ENCODE measurements around the gene GPSM1.

Gene GPSM1

DNA sequence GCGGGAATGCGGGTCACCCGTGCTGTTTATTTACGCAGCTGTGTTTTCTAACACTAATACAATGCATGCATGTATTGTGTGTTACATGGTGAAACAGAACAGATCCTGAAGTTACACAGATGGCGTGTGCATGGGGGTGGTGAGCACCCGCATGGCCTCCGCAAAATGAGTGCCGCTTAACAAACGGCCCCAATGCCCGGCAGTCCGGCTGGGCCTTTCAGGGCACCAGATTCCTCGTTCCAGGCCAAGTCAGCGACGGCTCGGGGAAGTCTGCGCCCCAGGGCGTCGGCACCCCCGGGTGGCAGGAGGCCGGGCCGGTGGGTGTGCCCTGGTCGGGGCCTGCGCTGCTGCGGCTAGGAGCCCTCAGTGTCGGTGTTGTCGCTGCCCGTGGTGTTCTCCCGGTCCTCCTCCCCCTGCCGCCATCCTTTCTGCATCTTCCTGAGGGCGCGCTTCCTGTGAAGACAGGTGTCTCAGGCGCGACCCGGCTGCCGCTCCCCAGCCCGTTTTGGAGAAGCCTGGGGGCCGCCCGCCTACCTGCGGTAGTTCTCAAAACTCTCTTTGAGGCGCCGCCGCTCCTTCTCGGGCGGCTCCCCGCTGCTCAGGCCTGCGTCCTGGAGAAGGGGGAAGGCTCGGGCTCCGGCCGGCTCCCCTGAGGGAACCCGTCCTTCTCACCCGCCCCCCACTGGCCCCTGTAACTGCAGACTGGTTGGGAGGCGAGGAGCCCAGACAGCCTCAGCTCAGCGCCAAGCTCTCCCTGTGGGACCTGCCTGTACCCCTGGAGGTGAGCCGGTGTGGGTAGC lies 36.8 kb downstream of the GPSM1 start:
- no peak for DNase-seq

DNA sequence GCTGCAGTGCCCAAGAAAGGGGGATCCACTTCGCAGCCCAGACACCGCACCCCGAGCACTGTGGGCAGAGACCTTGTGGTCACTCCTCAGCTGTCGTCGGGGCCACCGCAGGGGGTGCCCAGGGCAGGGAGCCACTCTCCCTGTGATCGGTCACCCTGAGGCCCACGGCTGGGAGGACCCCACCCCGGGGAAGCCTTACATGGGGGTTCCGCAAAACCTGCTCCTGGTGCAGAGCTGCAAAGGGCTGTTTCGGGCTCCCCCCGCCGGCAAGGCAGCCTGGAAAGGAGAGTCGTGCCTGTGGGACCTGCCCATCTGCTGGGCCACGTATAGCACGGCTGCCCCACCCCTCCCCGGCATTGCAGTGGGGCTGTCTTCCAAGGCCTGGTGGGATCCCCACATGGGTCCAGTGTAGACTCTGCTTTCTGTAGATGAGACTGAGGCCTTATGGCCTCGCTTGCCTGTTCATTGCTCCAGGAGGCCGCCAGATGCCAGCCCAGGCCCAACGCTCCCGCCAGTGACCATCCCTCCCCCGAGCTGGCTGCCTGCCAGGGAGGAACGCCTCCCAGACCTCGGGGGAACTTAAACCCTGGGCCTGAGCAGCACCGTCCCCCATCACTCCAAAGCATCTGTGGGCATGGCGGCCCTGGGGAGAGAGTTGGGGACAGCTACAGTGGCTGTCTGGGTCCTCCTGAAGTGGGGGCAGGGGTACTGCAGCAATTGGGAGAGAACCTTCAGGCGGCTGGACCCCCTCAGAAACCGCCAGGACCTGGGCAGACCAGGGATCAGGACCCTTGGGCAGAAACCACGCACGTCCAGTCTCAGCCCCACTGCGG lies 37.8 kb downstream of the GPSM1 start:
- no peak for DNase-seq

DNA sequence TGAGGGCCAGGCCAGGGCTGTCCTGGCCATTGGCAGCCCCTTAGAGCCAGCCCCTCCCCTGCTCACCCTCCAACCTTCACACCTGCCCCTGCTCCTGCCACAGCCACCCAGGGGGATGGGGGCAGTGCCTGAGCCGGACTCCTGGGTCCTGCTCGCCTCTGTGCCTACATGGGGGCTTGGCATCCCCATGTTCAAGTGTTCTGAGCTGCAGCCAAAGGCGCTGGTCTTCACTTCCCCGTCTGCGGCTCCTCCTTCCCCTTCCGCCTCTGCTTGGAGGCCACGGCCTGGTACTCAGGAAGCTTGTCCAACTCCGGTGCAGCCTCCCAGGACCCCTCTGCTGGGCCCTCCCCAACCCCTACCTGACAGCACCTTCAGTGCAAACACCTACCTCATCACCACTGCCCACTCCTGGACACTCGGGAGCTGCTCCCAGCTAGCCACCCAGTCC lies 38.5 kb downstream of the GPSM1 start:
- DNase-seq: no peak

DNA sequence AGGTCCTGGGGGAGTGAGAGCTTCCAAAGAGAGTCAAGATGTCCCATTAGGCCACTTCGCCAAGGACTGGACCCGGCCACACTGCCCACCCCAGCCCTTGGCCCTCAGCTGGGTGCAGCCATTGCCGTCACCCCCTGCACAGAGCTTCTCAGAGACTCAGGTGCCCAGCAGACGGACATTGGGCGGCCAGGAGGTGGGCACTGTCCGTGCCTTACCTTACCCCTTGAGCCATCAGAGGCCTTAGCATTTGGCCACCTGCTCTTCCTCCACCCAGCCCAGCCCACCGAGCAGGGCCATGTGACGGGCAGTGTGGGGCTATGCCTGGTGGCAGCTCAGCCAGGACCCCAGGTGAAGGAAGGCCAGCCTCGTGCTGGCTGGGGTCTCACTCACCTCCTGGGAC lies 39.5 kb downstream of the GPSM1 start:
- DNase-seq: no peak

DNA sequence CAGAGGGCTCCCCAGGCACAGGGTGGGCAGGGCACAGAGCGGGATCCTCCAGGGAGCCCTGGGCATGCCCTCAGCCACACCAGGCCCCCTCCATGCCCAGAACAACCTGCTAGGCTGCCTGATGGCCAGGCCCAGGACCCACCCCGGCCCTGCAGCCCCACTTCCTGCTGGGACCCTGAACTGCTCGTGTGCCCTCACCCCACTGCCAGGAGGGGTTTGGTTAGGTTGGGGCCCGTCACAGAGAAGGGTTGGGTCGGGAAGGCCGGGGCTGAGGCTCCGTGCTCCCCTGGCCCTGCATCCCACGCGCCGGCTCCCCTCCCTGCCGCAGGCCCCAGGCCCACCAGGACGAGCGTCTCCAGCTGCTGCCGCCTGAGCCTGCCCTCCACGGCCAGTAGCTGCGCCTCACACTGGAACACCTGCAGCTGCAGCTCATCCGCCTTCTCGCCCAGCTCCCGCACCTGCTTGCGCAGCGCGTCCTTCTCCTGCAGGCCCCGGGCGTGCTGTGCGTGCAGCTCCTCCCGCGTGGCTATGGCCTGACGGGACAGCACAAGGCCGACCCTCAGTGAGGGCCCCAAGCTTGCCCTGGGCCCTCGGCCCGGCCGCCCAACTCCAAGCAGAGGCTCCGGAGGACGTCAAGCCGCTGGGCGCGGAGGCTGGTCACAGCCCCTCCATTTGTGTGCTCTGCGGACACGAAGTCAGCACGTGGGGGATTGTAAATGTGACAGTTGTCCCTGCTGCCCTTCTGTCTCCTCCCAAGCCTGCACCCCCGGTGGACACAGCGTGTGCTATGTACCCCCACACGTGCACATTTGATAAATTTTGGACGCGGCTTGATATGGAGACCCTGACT lies 40.2 kb downstream of the GPSM1 start:
- DNase-seq: no peak

DNA sequence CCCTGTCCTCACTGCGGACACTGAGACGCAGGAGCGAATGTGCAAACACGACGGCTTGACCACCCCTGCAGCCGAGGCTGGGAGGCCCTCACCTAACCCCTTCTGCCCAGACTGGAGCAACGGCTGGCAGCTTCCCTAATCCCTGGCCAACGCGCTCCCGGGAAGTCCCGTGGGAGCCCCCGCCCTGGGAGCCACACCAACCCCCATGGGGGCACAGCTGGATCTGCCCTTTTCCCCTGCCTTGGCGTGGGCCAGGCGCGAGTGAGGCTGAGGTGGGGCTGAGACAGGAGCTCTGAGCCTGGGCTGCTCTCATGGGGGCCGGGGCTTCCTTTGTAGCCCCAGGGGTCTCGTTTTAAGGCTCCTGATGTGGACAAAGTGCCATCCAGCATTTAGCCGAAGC lies 40.9 kb downstream of the GPSM1 start:
- no peak for DNase-seq

DNA sequence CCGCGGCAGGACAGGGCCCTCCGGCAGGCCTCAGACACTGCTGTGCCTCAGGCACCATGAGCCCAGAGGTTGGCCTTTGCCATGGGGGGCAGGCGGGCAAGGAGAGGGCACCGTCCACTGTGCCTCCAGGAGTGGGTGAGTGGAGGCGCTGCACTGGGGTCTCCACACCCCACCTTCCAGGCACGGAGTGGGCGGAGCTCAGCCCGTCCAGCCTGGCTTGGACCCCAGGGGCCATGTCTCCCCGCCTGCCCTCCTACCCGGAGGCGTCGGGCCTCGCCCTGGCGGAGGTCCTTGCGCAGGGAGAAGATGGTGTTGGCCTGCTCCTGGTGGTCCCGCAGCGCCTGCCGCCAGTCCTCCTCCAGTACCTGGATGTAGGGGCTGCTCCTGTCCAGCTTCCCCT lies 42.7 kb downstream of the GPSM1 start:
- DNase-seq: no peak

DNA sequence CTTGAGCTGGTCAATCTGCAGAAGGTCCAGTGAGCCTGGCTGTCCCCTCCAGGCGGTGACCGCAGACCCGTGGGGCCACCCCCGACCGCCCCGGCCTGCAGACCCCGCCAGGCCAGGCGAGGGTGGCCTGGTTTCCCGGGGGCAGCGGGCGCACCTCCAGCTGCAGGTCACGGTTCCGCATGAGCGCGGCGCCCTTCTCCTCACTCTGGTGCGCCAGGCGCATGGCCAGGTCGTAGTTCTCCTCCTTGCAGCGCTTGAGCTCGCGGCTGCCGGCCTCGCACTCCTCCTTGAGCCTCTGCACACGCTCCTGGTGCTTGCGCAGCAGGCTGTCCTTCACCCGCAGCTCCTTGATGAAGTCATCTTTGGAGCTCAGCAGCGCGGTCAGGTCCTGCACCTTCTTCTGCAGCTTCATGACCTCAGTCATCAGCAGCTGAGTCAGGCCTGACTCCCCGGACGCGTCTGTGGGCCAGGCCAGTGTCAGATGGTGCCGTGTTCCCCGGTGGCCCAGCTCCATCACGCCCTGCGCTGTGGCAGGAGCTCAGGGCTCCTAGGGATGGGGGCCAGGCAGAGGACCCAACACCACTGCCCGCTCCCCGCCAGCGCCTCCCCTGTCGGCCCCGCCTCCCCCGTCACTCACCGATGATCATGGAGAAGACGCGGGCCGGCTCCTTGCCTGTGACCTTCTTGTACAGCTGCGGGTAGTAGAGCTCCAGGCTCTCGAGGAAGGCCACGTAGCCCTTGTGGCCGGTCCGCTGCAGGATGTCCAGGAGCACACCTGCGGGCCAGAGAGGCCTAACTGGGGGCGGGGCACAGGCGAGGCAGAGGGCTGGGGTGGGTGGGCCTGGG lies 43.6 kb downstream of the GPSM1 start:
- DNase-seq: no peak

DNA sequence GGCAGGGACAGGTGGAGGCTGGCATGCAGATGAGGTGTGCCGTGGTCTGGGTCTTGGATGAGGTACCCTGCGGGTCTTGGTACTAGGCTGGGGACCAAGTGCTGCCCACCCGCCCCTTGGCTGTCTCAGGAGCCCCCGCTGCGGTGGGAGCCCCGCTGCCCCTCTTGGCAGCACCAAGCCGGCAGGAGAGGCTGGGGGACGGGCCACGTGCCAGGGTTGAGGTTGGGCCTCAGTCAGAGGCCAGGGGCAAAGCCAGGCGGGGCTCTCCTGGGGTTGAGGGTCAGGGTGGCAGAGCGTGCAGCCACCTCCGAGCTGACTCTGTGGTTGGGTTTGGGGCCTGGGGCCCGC lies 44.2 kb downstream of the GPSM1 start:
- no peak for DNase-seq

DNA sequence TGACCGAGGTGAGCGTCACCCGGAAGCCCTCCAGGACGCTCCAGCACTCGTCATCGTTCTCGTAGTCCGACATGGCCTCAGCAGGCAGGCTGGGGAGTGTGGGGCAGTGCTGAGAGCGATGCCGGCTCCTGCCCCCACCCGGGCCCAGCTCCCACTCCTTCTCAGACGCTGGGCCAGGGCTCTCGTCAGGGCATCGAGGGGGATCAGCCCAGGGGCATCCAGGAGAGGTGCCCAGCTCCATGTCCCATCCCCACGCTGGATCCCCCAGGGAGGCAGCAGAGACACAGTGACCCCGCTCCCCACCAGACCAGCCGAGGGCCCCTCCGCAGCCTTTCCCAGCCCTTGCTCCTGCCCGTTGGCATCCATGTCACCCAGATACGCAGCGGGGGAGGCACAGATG lies 44.7 kb downstream of the GPSM1 start:
- no peak for DNase-seq

DNA sequence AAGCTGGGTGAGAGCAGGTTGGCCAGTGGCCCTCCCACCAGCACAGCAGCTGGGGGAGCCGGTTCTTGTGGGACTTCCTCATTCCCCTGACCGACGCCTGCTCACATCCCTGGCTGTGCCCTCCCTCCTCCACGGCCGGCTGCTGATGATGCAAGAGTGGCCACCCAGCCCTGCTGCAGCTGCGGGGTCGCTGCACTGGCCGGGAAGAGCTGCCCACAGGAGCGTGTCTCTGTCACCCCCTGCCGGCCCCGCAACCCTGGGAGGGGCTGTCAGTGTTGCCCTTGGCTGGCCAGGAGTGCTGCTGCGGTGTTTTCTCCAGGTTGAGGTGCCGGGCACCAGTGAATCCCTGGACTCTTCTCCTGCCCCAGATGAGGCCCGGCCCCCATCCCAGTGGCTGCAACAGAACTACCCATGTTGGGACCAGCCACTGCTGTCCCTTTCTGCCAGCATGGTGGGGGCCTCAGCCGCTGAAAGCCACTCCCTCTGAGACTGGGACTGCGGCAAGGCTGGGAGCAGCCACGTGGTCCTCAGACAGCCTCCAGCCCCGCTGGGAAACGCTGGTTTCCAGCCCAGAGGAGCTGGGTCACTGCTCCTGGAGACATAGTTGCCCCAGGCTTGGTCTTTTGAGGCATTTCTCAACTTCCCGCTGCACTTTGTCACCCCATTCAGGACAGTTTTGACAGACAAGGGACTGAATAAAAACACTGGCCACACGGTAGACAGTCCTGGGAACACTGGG lies 45.4 kb downstream of the GPSM1 start:
- no peak for DNase-seq

DNA sequence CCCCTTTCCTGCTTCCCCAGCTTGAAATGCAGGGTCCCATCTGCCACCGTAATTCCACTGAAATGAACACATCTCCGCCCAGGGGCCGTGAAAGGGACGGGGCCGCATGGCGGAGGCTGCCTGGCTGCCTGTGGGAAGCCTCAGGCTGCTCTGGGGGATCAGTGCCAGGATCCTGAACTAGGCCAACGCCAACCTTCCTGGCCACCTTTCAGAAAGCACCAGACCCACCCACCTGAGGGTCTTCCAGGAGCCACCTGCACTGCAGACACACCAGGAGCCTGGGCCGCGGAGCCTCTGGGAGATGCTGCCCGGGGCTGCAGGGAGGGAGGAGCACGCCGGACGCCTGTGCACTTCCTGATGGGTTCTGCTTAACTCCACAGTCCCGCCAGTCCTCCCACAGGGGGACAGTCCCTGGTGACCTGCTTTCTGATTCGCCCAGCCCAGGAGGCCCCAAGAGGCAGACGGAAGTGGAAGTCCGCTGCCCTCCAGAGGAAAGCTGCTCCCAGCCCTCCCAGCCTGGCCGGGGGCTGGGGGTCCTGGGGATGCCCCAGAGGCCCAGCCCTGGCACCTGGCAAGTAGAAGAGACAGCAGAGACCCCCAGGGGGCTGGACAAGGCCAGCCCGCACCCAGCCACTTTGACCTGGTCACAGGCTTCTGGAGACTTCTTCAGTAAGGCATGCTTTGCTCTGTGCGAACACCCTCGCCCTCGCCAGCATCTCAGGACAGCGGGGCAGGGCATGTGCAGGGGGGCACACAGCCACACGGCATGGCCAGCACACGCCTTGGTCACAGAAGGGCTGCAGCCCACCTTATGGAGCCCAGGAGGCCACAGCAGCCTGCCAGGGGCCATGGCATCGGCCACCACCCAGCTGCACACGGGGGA lies 46.2 kb downstream of the GPSM1 start, which contains the start of gene CARD9:
Gene CARD9, minus strand, starts transcription at position 370 of the 883 bp plus-strand sequence. CDS start 1,591 bp downstream, outside the sequence.
- DNase-seq: peak; percentile 17

DNA sequence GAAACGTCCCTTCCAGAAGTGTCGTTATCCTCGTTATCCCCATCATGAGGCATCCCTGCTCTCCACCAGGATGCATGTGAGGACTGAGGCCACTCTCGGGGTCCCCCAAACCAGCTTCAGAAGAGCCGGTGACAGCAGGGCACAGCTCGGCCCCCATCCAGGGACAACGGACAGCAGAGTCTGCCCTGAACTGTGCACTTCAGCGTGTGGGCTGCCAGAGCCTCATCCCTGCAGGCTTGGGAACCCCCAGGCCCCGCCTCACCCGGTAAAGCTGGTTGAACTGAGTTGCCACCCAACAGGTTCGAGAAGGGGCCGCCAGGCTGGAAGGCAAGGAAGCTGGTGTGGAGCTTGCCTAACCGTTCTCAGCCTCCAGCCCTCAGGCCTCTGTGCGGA lies 46.8 kb downstream of the GPSM1 start:
- DNase-seq: no peak

DNA sequence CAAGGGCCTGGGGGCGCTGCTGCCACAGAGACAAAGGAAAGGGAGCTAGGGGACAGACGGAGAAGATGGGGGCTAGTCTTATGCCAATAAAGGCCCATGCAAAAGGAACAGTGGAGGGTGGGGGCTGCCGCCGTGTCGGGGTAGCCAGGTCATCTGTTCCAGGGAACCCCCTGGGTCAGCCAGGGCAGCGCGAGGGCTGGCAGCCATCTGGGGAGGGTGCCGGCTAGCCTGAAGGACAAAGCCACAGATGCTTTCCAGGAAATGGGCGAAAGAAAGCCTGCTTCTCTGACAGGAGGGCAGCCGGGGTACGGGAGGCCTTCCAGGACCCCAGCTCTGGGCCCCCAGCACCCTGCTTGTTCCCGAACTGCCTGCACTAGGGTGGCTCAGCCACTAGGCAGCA lies 47.8 kb downstream of the GPSM1 start:
- no peak for DNase-seq

DNA sequence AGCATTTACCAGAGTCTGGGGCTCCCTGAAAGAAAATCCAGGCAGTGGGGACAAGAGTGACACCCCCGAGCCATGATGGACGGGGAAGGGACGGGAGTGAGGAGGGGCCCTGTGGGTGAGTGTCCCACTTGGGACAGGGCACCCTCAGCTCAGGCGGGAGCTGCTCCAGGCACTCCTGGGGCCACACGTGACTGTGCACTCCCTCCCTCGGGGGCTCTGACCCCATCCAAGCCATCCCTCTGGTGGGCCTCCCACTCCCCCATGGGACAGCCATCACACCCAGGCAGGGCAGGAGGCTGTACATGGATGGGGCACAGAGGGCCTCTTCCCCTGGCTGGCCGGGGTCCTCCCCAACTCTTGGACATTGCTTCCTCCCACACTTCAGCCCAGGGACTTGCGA lies 49.1 kb downstream of the GPSM1 start:
- no peak for DNase-seq

DNA sequence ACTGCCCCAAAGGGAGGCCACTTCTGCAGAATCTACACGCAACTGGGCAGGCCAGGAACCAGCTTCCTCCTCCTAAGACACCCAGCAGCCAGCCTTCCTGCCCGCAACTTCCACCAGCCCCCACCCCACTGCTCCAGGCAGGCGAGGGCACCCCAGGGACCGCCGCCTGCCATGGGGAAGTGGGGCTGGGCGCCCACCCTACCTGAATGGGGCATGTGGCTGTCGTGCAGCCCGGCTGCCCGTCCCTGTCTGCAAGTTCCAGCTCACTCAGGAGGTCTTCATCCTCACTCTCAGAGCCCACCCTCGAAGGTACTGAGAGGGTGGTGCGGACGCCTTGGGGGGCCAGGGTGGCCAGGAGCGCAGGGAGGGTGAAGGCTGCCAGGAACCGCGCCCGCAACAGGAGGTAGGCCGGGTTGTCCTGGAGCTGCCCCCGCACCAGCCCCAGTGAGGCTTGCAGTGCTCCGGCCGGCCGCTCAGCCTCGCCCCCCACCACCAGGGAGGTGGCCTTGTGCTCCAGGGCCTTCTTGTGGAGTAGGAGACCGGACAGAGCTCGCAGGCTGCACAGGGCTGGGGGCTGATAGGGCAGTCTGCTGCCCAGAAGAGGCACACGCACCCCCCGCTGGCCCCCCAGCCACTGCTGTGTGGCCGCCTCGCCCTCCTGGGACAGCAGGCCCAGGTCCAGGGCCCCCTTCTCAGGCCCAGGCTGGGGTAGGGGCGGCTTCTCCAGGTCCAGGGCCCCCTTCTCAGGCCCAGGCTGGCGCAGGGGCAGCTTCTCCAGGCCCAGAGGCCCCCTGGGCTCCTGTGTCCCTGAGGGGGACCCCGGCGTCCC lies 50.2 kb downstream of the GPSM1 start:
- no peak for DNase-seq

DNA sequence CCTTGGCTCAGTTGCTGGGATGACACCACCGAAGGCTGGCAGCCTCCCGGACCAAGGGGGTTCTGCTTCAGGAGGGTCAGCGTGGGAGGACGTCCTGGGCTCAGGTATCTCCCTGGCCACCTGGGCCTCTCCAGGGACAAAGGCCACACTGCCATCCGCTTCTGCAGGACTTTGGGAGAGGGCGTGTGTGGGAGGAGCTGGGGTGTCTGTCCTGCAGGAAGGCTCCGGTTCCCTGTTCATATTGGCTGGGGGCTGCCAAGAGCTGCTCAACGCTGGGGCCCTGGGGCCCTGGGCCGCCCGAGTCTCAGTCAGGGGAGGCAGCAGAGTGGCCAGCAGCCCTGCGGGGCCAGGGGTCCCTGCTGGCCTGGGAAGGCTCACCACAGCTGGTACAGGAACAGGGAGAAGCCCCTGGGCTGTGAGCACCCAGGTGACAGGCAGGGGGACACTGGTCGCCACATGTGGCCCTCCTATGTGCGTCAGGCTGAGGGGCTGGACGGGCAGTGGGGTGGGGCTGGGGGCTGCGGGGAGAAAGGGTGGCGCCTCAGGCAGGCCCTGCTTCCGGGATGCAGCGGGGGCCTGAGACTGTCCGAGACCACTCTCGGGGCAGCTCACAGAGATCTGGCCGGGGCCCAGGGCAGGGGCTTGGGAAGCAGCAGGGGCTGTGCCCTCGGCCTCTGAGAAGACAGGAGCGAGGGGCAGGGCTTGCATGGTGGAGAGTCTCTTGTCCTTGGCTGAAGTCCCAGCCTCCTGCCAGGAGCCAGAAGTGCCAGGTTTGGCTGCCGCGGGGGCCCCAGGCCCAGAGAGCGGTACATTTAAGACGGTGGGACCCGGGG lies 51.0 kb downstream of the GPSM1 start:
- no peak for DNase-seq

DNA sequence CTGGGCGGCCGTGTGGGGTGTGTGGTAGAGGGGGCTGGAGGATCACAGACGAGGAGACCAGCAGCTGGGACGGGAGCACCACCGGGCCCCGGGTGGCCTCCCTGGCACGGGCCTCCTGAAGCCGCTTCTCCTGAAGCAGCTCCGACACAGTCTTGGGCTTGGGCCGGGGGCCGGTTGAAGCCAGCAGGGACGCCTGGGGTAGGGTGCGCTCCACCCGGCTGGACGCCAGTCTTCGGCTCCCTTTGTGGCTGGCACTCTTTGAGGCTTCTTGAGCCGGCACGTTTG lies 51.6 kb downstream of the GPSM1 start:
- DNase-seq: no peak

DNA sequence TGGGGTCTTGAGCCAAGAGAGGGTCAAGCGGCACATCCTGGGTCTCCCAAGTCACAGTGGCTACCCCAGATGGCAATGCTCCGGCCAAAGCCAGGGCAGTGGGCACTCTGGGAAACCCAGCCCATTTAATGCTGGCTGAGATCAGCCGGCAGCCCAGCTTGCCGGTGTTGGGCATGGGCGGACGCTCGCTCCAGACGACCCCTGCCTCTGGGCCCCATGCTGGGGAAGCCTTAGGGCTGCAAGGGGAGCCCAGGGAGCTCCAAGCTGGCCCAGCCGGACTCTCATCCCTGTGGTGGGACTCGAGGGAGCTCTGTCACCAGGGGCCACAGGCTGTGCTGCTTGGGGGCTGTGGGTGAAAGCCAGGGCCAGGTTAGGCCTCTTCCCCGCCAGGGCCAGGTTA lies 52.1 kb downstream of the GPSM1 start:
- no peak for DNase-seq

Measured in CD4-positive, alpha-beta T cell treated with Interleukin-4 for 4 hours (primary cell).